HepG2 (cell line): ENCODE data around the gene KDM5B. TPM values are rescaled to one million over a fixed set of nuclear protein-coding genes. Genes with fewer than 3 reads are reported as not detected.

Experiments used
- ATAC-seq: fragments of 200-7000 bp; cut with Tn5 transposase; 3 replicates; pipeline ENCODE4 v1.9.1; 2020; ENCODE audit warnings: mild to moderate bottlenecking, moderate library complexity
- BruUV-seq: library from RNA; stranded (reverse); fragments of 400-500 nt; replicated peaks from 2 replicates; lab custom pipeline; 2021; lab: Mats Ljungman, UMichigan
- CTCF ChIA-PET: fragments of 300-600 bp; formaldehyde crosslinking; extraction: SDS; loops from one replicate; lab custom pipeline; 2021; ENCODE audit warnings: low total read pairs, inconsistent platforms, low intra/inter-chr PET ratio; lab: Yijun Ruan, JAX
- POLR2A ChIA-PET: fragments of 350-600 bp; sonication (Branson Sonifier 250); formaldehyde crosslinking; loops from one replicate; lab custom pipeline; 2020; ENCODE audit warnings: antibody characterized with exemption, inconsistent platforms; lab: Yijun Ruan, JAX
- DNase-seq: peaks from one replicate; pipeline ENCODE4 v3.0.0-alpha.2; 2015; ENCODE audit warnings: low spot score
- FAIRE-seq: peaks from 3 replicates; lab custom pipeline; 2011; peaks lifted over from hg19 to GRCh38; lab: Jason Lieb, UNC
- H2AFZ ChIP-seq: one replicate; pipeline ENCODE4 v1.6.1; 2011; ENCODE audit warnings: low read length, inconsistent platforms
- H3K27ac ChIP-seq: fragments of 300-600 bp; 3 replicates; pipeline ENCODE4 v1.8.0; 2011; ENCODE audit warnings: mixed run types, mild to moderate bottlenecking, mixed read lengths, low read length, inconsistent platforms; ENCODE audit not compliant: insufficient read depth; ENCODE audit errors: extremely low read length
- H3K27me3 ChIP-seq, 2 experiments: fragments of 200-600 bp in 1 of 2; 2 replicates in 1 of 2; 3 replicates in 1 of 2; pipeline versions ENCODE4 v1.6.0 to v1.8.0; 2011; ENCODE audit warnings: low read length in 2 of 2, mild to moderate bottlenecking in 2 of 2, moderate library complexity in 2 of 2, inconsistent platforms in 1 of 2; ENCODE audit not compliant: insufficient read depth in 2 of 2, control insufficient read depth in 1 of 2
- H3K36me3 ChIP-seq, 2 experiments: fragments of 200-600 bp in 1 of 2; replicated peaks in 1 of 2; 2 replicates in 1 of 2; 3 replicates in 1 of 2; pipeline versions ENCODE4 v1.5.1 to v1.8.0; 2011; ENCODE audit warnings: low read length in 2 of 2, inconsistent platforms in 1 of 2; ENCODE audit not compliant: insufficient read depth in 2 of 2, control insufficient read depth in 1 of 2
- H3K4me1 ChIP-seq: 2 replicates; pipeline ENCODE4 v1.5.1; 2012; ENCODE audit warnings: low read length, inconsistent platforms; ENCODE audit not compliant: insufficient read depth
- H3K4me2 ChIP-seq: 2 replicates; pipeline ENCODE4 v1.6.0; 2011; ENCODE audit warnings: low read depth, low read length, inconsistent platforms
- H3K4me3 ChIP-seq, 3 experiments: fragments of 200-600 bp in 1 of 3; sonication (generic), shearing (Covaris generic) in 1 of 3; replicated peaks in 1 of 3; 2 replicates each; pipeline ENCODE4 v1.5.1; 2011 to 2016; ENCODE audit warnings: low read length in 3 of 3, inconsistent platforms in 2 of 3, low read depth in 2 of 3, mild to moderate bottlenecking in 2 of 3, control low read depth in 1 of 3, mixed read lengths in 1 of 3; ENCODE audit not compliant: insufficient read depth in 1 of 3
- H3K79me2 ChIP-seq: one replicate; pipeline ENCODE4 v1.6.1; 2011; ENCODE audit warnings: low read length, inconsistent platforms; ENCODE audit not compliant: insufficient read depth
- H3K9ac ChIP-seq: 2 replicates; pipeline ENCODE4 v1.6.0; 2011; ENCODE audit warnings: mild to moderate bottlenecking, low read depth, low read length, inconsistent platforms; ENCODE audit not compliant: insufficient read depth
- H3K9me3 ChIP-seq: 2 replicates; pipeline ENCODE4 v1.5.1; 2012; ENCODE audit warnings: mild to moderate bottlenecking, low read length
- H4K20me1 ChIP-seq: 2 replicates; pipeline ENCODE4 v1.6.0; 2011; ENCODE audit warnings: inconsistent platforms, mild to moderate bottlenecking, low read length, moderate library complexity; ENCODE audit not compliant: insufficient read depth
- AKNA ChIP-seq: sonication (generic); formaldehyde crosslinking; IDR thresholded peaks from 2 replicates; pipeline ENCODE4 v1.4.0; 2020; ENCODE audit warnings: missing genetic modification reagents, borderline replicate concordance
- ATF3 ChIP-seq: sonication (generic); formaldehyde crosslinking; IDR thresholded peaks from 2 replicates; pipeline ENCODE4 v1.4.0; 2020; ENCODE audit warnings: missing genetic modification reagents
- BRF2 ChIP-seq: sonication (generic); formaldehyde crosslinking; IDR thresholded peaks from 2 replicates; pipeline ENCODE4 v1.8.1; 2022; ENCODE audit warnings: mild to moderate bottlenecking, missing genetic modification reagents
- GZF1 ChIP-seq: sonication (generic); formaldehyde crosslinking; IDR thresholded peaks from 2 replicates; pipeline ENCODE4 v1.5.1; 2020; ENCODE audit warnings: mild to moderate bottlenecking, missing genetic modification reagents
- KLF6 ChIP-seq: IDR thresholded peaks from 2 replicates; pipeline ENCODE4 v1.8.0; 2016; ENCODE audit warnings: missing biosample characterization, missing genetic modification reagents
- MED1 ChIP-seq: sonication (generic); formaldehyde crosslinking; IDR thresholded peaks from 2 replicates; pipeline ENCODE4 v1.4.0; 2020; ENCODE audit warnings: missing genetic modification reagents
- MEF2D ChIP-seq: sonication (generic); formaldehyde crosslinking; IDR thresholded peaks from 2 replicates; pipeline ENCODE4 v1.5.1; 2020; ENCODE audit warnings: mild to moderate bottlenecking, missing genetic modification reagents
- PAF1 ChIP-seq: IDR thresholded peaks from 2 replicates; pipeline ENCODE4 v1.6.1; 2016; ENCODE audit warnings: missing genetic modification reagents, missing compliant biosample characterization
- PAX8 ChIP-seq: sonication (generic); formaldehyde crosslinking; IDR thresholded peaks from 2 replicates; pipeline ENCODE4 v1.8.0; 2022; ENCODE audit warnings: mild to moderate bottlenecking, missing genetic modification reagents, borderline replicate concordance
- SYNCRIP ChIP-seq: fragments of 200-400 bp; formaldehyde crosslinking; IDR thresholded peaks from 2 replicates; pipeline ENCODE4 v1.6.1; 2018; ENCODE audit warnings: mild to moderate bottlenecking, low read depth, low read length; ENCODE audit not compliant: insufficient read depth
- ZMYM2 ChIP-seq: sonication (generic); formaldehyde crosslinking; IDR thresholded peaks from 2 replicates; pipeline ENCODE4 v1.8.0; 2022; ENCODE audit warnings: mild to moderate bottlenecking, missing genetic modification reagents
- ZNF446 ChIP-seq: sonication (generic); formaldehyde crosslinking; IDR thresholded peaks from 2 replicates; pipeline ENCODE4 v1.5.0; 2020; ENCODE audit warnings: mild to moderate bottlenecking, missing genetic modification reagents
- ZNF569 ChIP-seq: sonication (generic); formaldehyde crosslinking; IDR thresholded peaks from 2 replicates; pipeline ENCODE4 v1.5.0; 2020; ENCODE audit warnings: mild to moderate bottlenecking, missing genetic modification reagents, moderate library complexity, borderline replicate concordance
- ZNF670 ChIP-seq: sonication (generic); formaldehyde crosslinking; IDR thresholded peaks from 2 replicates; pipeline ENCODE4 v1.8.0; 2022; ENCODE audit warnings: mild to moderate bottlenecking, missing genetic modification reagents, borderline replicate concordance
- ZNF724P ChIP-seq: sonication (generic); formaldehyde crosslinking; IDR thresholded peaks from 2 replicates; pipeline ENCODE4 v1.8.0; 2022; ENCODE audit warnings: missing genetic modification reagents, borderline replicate concordance
- ZNF782 ChIP-seq: sonication (generic); formaldehyde crosslinking; IDR thresholded peaks from 2 replicates; pipeline ENCODE4 v1.4.0; 2020; ENCODE audit warnings: missing genetic modification reagents, mild to moderate bottlenecking, borderline replicate concordance
- ZNF792 ChIP-seq: IDR thresholded peaks from 2 replicates; pipeline ENCODE4 v1.6.1; 2016
- ZNF841 ChIP-seq: sonication (generic); formaldehyde crosslinking; IDR thresholded peaks from 2 replicates; pipeline ENCODE4 v1.8.1; 2023; ENCODE audit warnings: missing genetic modification reagents, borderline replicate concordance
- ZSCAN29 ChIP-seq: sonication (generic); formaldehyde crosslinking; conservative IDR thresholded peaks from 2 replicates; pipeline ENCODE4 v1.4.0; 2020; ENCODE audit warnings: mild to moderate bottlenecking, missing genetic modification reagents
- WGBS: methylation state at CpG from one replicate; pipeline ENCODE4 v1.1.6; 2017; ENCODE audit warnings: low lambda C conversion rate; 5-methylcytosine and 5-hydroxymethylcytosine counted together
- in situ Hi-C: cut with HindIII; loops from 2 replicates; pipeline ENCODE4 v1.10.0; 2017; ENCODE audit warnings: low pct_unique_long_range_greater_than_20kb; ENCODE audit not compliant: extremely low pct_ligation_motif_present
- intact Hi-C: fragments of 100-400 bp; cut with micrococcal nuclease; formaldehyde crosslinking; loops from one replicate; pipeline ENCODE4 v1.10.0; 2022; ENCODE audit not compliant: unreplicated experiment
- polyA plus RNA-seq, 8 experiments: library from polyadenylated mRNA; depleted of rRNA in 3 of 8; stranded (reverse) in 7 of 8; unstranded in 1 of 8; fragments of >200 nt; fragmentation: Illumina TruSeq in 4 of 8; extraction: Trizol in 4 of 8; gene quantifications; 2 replicates each; pipeline versions ENCODE4 v1.2.1 to v1.2.3, GENCODE V29; 2011 to 2016; ENCODE audit warnings: low read depth in 4 of 8, missing spikeins in 1 of 8, mixed read lengths in 1 of 8; ENCODE audit not compliant: insufficient read depth in 1 of 8
- total RNA-seq, 5 experiments: library from RNA; depleted of rRNA; stranded (reverse); fragments of >200 nt; fragmentation: Illumina TruSeq; extraction: Trizol; gene quantifications; 2 replicates each; pipeline ENCODE4 v1.2.3, GENCODE V29; 2016; ENCODE audit warnings: low read depth in 1 of 5

KDM5B gene
- total and polyA plus RNA-seq, 2 of the 13 experiments (the other 11 are each of a cell fraction or from before 2014, with no cell fraction given): 34.2 to 35.4 TPM

- Histone ChIP-seq H3K9ac (no peak overlapping the region), H3K4me2 (no peak overlapping the region), H3K4me3 (no peak overlapping the region), H3K4me1 (no peaks in the 10 kb centered on the region), H3K9me3 (no peaks in the 10 kb centered on the region), H3K27me3 (peaks cover 1 to 34% of the 10 kb centered on the region in 2 experiments; a peak in 2 of 5 replicates), H3K27ac (no peak overlapping the region), H2AFZ (no peak overlapping the region), H3K36me3 (no peaks in the 10 kb centered on the region), H4K20me1 (no peaks in the 10 kb centered on the region; the same call in 1 of the 2 replicates), H3K79me2 (no peaks in the 10 kb centered on the region)
- TF ChIP-seq SYNCRIP (no peak), ZNF446 (CRISPR knock-in tag) (no peak), ZMYM2 (CRISPR knock-in tag) (no peak), MED1 (CRISPR knock-in tag) (no peak), MEF2D (CRISPR knock-in tag) (no peak), PAF1 (CRISPR knock-in tag) (no peak), ZSCAN29 (CRISPR knock-in tag) (no peak), ZNF782 (CRISPR knock-in tag) (no peak), ZNF670 (CRISPR knock-in tag) (no peak), ZNF841 (CRISPR knock-in tag) (no peak), ZNF792 (CRISPR knock-in tag) (no peak), GZF1 (CRISPR knock-in tag) (no peak), PAX8 (CRISPR knock-in tag) (no peak), AKNA (no peak), BRF2 (no peak), ZNF569 (CRISPR knock-in tag) (no peak), ZNF724P (CRISPR knock-in tag) (no peak), KLF6 (CRISPR knock-in tag) (no peak), ATF3 (CRISPR knock-in tag) (no peak)
- intact Hi-C loops: no loop called here
- no peak for FAIRE-seq
- in situ Hi-C loops: no loop called here
- BruUV-seq: no TSS peak
- ATAC-seq: no peak
- DNase-seq: no peak
- ChIA-PET POLR2A (no interaction called here), CTCF (no interaction called here)
- WGBS: 11% methylated on average over 11 of the region's 11 CpGs
Observed at GRCh38 chr1:202687370-202687769, 120.9 kb downstream of the KDM5B start.
